WTC11 (cell line): ENCODE measurements around the gene MXRA8.

ENCODE experiments used
- ATF1 ChIP-seq: sonication (generic); formaldehyde crosslinking; IDR thresholded peaks from 2 replicates; pipeline ENCODE4 v1.8.1; 2023; ENCODE audit warnings: mild to moderate bottlenecking, moderate library complexity, missing genetic modification reagents
- CTCF ChIP-seq: fragments of 200-600 bp; IDR thresholded peaks from 2 replicates; pipeline ENCODE4 v1.8.0; 2022; ENCODE audit warnings: antibody characterized with exemption
- ZNF423 ChIP-seq: fragments of 250-450 bp; sonication (Bioruptor Pico); IDR thresholded peaks from 2 replicates; pipeline ENCODE4 v2.1.2; 2022; ENCODE audit warnings: mild to moderate bottlenecking, moderate library complexity

GRCh38 chr1:1371364-1371745, 13.0 kb upstream of the MXRA8 start:
- TF ChIP-seq ZNF423 (CRISPR knock-in tag) (no peak), ATF1 (CRISPR knock-in tag) (no peak), CTCF (no peak)
